ENCODE results near the gene LRRC8D. TPM values are rescaled to one million over a fixed set of nuclear protein-coding genes. Genes with fewer than 3 reads are reported as not detected.

LRRC8D gene
- total RNA-seq, 1 donor from 2014 or later, result 33.9 TPM

DNA sequence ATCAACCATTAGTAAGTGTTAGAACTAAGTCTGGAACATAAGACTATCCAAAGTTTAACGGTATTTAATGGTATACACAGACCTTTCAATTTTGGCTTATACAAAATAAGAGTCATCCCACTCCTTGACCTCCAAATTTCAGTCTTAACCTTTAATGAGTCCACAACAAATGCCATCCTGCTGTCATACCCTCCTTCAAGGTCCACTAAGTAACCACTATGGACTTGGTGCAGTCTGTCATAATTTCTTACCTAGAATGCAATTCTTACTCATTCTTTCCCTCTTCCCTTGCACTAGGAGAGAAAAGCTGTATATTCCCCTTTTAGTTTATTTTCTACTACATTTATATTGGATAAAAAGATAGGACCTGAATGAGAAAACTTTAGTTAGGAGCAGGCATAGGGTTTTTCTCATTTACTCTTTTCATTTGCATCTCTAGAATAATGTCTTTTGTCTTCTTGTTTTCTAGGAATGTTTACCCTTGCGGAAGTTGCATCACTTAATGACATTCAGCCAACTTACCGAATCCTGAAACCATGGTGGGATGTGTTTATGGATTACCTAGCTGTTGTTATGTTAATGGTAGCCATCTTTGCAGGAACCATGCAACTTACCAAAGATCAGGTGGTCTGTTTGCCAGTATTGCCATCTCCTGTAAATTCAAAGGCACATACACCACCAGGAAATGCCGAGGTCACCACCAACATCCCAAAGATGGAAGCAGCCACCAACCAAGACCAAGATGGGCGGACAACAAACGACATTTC, 111.9 kb downstream of the LRRC8D start:
- DNase-seq (ENCODE audit: low spot score), result no peak
- TF ChIP-seq, protein P1, sequence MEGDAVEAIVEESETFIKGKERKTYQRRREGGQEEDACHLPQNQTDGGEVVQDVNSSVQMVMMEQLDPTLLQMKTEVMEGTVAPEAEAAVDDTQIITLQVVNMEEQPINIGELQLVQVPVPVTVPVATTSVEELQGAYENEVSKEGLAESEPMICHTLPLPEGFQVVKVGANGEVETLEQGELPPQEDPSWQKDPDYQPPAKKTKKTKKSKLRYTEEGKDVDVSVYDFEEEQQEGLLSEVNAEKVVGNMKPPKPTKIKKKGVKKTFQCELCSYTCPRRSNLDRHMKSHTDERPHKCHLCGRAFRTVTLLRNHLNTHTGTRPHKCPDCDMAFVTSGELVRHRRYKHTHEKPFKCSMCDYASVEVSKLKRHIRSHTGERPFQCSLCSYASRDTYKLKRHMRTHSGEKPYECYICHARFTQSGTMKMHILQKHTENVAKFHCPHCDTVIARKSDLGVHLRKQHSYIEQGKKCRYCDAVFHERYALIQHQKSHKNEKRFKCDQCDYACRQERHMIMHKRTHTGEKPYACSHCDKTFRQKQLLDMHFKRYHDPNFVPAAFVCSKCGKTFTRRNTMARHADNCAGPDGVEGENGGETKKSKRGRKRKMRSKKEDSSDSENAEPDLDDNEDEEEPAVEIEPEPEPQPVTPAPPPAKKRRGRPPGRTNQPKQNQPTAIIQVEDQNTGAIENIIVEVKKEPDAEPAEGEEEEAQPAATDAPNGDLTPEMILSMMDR (IDR thresholded peaks at IDR 0.05; ENCODE audit: unreplicated experiment), result no peak
- Mint-ChIP-seq H3K4me3 (ENCODE audit: unreplicated experiment) (no peak overlapping the region), H3K27ac (ENCODE audit: unreplicated experiment) (no peak overlapping the region), H3K4me1 (ENCODE audit: unreplicated experiment) (peaks cover 29% of the 10 kb centered on the region), H3K9me3 (ENCODE audit: unreplicated experiment) (no peaks in the 10 kb centered on the region), H3K36me3 (ENCODE audit: low read depth, unreplicated experiment) (peaks cover 29% of the 10 kb centered on the region), H3K27me3 (ENCODE audit: unreplicated experiment) (peaks cover 2% of the 10 kb centered on the region)

DNA sequence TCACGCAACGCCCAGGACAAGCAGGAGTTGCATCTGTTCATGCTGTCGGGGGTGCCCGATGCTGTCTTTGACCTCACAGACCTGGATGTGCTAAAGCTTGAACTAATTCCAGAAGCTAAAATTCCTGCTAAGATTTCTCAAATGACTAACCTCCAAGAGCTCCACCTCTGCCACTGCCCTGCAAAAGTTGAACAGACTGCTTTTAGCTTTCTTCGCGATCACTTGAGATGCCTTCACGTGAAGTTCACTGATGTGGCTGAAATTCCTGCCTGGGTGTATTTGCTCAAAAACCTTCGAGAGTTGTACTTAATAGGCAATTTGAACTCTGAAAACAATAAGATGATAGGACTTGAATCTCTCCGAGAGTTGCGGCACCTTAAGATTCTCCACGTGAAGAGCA, 113.6 kb downstream of the LRRC8D start:
- no peaks in the 10 kb centered on the region for H3K27me3 Mint-ChIP-seq (ENCODE audit: unreplicated experiment)
- no peak overlapping the region for H3K4me3 Mint-ChIP-seq (ENCODE audit: unreplicated experiment)
- H3K4me1 Mint-ChIP-seq (ENCODE audit: unreplicated experiment), result peaks cover 12% of the 10 kb centered on the region
- TF ChIP-seq, protein P1 (IDR thresholded peaks at IDR 0.05; ENCODE audit: unreplicated experiment), result no peak
- no peak for DNase-seq (ENCODE audit: low spot score)
- H3K27ac Mint-ChIP-seq (ENCODE audit: unreplicated experiment), result no peak overlapping the region
- H3K9me3 Mint-ChIP-seq (ENCODE audit: unreplicated experiment), result no peaks in the 10 kb centered on the region
- H3K36me3 Mint-ChIP-seq (ENCODE audit: low read depth, unreplicated experiment), result peaks cover 20% of the 10 kb centered on the region

DNA sequence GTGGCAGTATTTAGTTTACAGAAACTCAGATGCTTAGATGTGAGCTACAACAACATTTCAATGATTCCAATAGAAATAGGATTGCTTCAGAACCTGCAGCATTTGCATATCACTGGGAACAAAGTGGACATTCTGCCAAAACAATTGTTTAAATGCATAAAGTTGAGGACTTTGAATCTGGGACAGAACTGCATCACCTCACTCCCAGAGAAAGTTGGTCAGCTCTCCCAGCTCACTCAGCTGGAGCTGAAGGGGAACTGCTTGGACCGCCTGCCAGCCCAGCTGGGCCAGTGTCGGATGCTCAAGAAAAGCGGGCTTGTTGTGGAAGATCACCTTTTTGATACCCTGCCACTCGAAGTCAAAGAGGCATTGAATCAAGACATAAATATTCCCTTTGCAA, 114.4 kb downstream of the LRRC8D start:
- Mint-ChIP-seq H3K27me3 (ENCODE audit: unreplicated experiment) (no peaks in the 10 kb centered on the region), H3K4me1 (ENCODE audit: unreplicated experiment) (peaks cover 5% of the 10 kb centered on the region), H3K4me3 (ENCODE audit: unreplicated experiment) (peak overlapping the region; percentile 29), H3K9me3 (ENCODE audit: unreplicated experiment) (no peaks in the 10 kb centered on the region), H3K27ac (ENCODE audit: unreplicated experiment) (no peak overlapping the region), H3K36me3 (ENCODE audit: low read depth, unreplicated experiment) (peaks cover 20% of the 10 kb centered on the region)
- no peak for DNase-seq (ENCODE audit: low spot score)
- TF ChIP-seq, protein P1 (IDR thresholded peaks at IDR 0.05; ENCODE audit: unreplicated experiment), result no peak

DNA sequence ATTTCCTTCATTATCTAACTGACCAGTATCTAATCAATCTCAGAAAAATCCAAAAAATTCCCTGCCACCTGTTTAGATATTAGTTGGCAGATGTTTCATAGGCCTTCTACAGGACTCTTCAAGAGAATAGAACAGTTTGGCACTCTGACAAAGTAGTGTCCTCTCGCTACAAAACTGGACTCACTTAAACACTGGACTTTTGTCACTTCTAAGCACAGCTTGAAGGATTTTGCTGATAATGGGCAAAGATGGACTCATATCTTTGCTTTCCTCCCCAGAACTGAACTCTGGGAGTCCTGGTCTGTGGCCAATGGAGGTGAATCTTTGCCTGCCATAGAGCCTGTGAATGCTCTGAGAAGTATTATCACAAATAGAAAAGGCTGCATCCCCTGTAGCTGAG, 115.9 kb downstream of the LRRC8D start:
- H3K4me1 Mint-ChIP-seq (ENCODE audit: unreplicated experiment), result no peaks in the 10 kb centered on the region
- peaks cover 20% of the 10 kb centered on the region for H3K36me3 Mint-ChIP-seq (ENCODE audit: low read depth, unreplicated experiment)
- no peak for DNase-seq (ENCODE audit: low spot score)
- TF ChIP-seq, protein P1 (IDR thresholded peaks at IDR 0.05; ENCODE audit: unreplicated experiment), result no peak
- H3K27ac Mint-ChIP-seq (ENCODE audit: unreplicated experiment), result no peak overlapping the region
- H3K9me3 Mint-ChIP-seq (ENCODE audit: unreplicated experiment), result no peaks in the 10 kb centered on the region
- no peak overlapping the region for H3K4me3 Mint-ChIP-seq (ENCODE audit: unreplicated experiment)
- no peaks in the 10 kb centered on the region for H3K27me3 Mint-ChIP-seq (ENCODE audit: unreplicated experiment)

Measured in endothelial cell (in vitro differentiated cells).